Neutrophil (primary cell): ENCODE data around the gene VSNL1.

ENCODE experiments used
- H3K27ac ChIP-seq: fragments of 200-600 bp; sonication (generic); 2 replicates; pipeline ENCODE4 v1.5.1; 2016; ENCODE audit warnings: mild to moderate bottlenecking, moderate library complexity
- H3K27me3 ChIP-seq: fragments of 200-600 bp; sonication (generic); 2 replicates; pipeline ENCODE4 v1.6.0; 2016; ENCODE audit warnings: mild to moderate bottlenecking
- H3K36me3 ChIP-seq: fragments of 200-600 bp; sonication (generic); 2 replicates; pipeline ENCODE4 v1.5.1; 2017
- H3K4me1 ChIP-seq, 2 experiments: fragments of 200-600 bp in 1 of 2; sonication (generic) in 1 of 2; 1 replicate in 1 of 2; 2 replicates in 1 of 2; pipeline versions ENCODE4 v1.5.1 to v1.6.1; 2013 to 2016; ENCODE audit warnings: low read depth in 1 of 2, low read length in 1 of 2, mild to moderate bottlenecking in 1 of 2, moderate library complexity in 1 of 2; ENCODE audit not compliant: control insufficient read depth in 1 of 2, insufficient read depth in 1 of 2
- H3K4me3 ChIP-seq, 2 experiments: fragments of 200-600 bp in 1 of 2; sonication (generic) in 1 of 2; 1 replicate in 1 of 2; 2 replicates in 1 of 2; pipeline ENCODE4 v1.5.1; 2013 to 2016; ENCODE audit warnings: low read depth in 1 of 2, low read length in 1 of 2, mild to moderate bottlenecking in 1 of 2, moderate library complexity in 1 of 2
- H3K9me3 ChIP-seq: fragments of 200-600 bp; sonication (generic); 2 replicates; pipeline ENCODE4 v1.5.1; 2016
- TF ChIP-seq, protein P1 (sequence below): fragments of 200-600 bp; sonication (generic); IDR thresholded peaks from 2 replicates; pipeline ENCODE4 v1.5.1; 2016; ENCODE audit warnings: antibody characterized with exemption

Gene VSNL1

DNA sequence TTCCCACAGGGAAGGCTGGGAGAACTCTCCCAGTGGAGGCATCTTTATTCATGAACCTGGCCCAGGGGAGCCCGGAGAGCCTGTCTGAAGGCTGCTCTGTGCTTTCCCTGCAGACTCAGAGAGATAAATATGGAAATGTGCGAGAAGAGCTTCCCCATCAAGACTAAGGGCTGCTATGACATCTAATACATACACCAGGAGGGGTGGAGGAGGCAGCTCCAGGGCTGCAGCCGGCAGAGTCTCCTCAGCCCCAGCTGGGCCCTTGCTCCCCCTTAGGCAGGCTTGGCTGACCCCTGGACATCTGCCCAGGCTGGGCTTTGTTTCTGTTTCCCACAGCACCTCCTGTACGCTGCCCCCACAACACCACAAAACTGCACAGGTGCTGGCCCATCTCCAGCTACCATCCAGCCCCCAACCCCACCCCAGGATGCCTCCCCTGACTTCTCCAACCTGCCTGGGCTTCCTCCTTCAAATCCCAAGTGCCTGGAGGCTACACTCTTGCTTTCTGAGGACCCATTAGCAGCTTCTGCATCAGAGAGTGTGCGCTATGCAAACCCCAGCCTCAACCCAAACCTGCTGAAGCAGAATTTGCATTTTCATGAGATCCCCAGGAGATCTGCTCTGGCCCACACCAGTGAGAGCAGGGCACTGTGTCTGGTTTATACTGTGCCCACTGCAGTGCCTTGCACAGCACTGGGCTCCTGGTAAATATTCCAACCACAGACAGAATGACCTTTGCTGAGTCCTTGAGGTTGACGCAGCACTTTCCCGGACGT is 96.8 kb downstream of the VSNL1 start:
- no peaks in the 10 kb centered on the region for H3K27me3 ChIP-seq
- TF ChIP-seq, protein P1, sequence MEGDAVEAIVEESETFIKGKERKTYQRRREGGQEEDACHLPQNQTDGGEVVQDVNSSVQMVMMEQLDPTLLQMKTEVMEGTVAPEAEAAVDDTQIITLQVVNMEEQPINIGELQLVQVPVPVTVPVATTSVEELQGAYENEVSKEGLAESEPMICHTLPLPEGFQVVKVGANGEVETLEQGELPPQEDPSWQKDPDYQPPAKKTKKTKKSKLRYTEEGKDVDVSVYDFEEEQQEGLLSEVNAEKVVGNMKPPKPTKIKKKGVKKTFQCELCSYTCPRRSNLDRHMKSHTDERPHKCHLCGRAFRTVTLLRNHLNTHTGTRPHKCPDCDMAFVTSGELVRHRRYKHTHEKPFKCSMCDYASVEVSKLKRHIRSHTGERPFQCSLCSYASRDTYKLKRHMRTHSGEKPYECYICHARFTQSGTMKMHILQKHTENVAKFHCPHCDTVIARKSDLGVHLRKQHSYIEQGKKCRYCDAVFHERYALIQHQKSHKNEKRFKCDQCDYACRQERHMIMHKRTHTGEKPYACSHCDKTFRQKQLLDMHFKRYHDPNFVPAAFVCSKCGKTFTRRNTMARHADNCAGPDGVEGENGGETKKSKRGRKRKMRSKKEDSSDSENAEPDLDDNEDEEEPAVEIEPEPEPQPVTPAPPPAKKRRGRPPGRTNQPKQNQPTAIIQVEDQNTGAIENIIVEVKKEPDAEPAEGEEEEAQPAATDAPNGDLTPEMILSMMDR: no peak
- H3K36me3 ChIP-seq: no peaks in the 10 kb centered on the region

DNA sequence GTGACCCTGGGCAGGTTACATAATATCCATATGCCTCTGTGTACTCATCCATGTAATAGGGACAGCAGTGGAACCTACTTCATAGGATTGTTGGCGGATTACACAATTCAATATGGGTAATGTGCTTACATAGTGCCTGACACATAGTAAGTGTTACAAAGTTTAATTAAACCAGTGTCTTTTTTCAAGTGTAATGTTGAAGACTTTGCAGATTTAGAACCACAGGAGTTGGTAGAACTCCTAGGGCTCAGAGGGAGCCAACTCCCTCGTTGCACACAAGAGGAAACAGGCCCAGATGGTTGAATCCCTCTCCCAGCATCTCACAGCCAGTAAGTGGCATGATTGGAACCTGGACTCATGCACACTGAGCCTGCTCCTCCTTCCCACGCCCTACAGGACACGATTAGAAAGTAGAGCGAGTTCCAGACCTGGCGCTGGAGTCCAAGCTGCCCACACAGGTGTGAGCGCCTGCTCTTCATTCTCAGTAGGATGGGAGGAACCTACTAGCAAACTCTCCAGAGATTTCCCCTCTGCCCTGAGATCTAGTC is 97.8 kb downstream of the VSNL1 start:
- H3K27me3 ChIP-seq: no peaks in the 10 kb centered on the region
- no peaks in the 10 kb centered on the region for H3K36me3 ChIP-seq
- no peaks in the 10 kb centered on the region for H3K9me3 ChIP-seq
- H3K4me3 ChIP-seq: no peak overlapping the region
- TF ChIP-seq, protein P1: no peak
- no peaks in the 10 kb centered on the region for H3K4me1 ChIP-seq
- no peak overlapping the region for H3K27ac ChIP-seq

More for the DNA sequence above, 96.8 kb downstream of the VSNL1 start:
- H3K4me3 ChIP-seq: no peak overlapping the region
- H3K9me3 ChIP-seq: no peaks in the 10 kb centered on the region
- H3K27ac ChIP-seq: no peak overlapping the region
- no peaks in the 10 kb centered on the region for H3K4me1 ChIP-seq

DNA sequence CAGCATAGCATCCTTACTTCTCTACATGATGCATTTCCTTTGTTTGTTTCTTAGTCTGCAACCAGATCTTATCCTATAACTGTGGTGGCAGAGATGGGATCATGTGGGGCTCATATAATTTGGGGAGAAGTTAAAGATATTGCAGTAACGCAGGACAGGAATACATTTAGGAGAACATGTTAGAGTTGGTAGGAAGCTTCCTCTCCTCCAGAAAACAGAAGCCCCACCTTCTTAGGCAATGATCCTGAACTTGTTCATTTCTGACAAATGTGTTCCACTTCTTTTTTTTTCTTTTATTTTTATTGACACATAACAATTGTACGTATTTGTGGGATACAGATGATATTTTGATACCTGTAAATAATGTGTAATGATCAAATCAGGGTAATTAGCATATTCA is 99.9 kb downstream of the VSNL1 start:
- TF ChIP-seq, protein P1: no peak
- H3K27me3 ChIP-seq: no peaks in the 10 kb centered on the region
- no peak overlapping the region for H3K4me3 ChIP-seq
- H3K9me3 ChIP-seq: no peaks in the 10 kb centered on the region
- H3K36me3 ChIP-seq: no peaks in the 10 kb centered on the region
- no peaks in the 10 kb centered on the region for H3K4me1 ChIP-seq
- no peak overlapping the region for H3K27ac ChIP-seq

DNA sequence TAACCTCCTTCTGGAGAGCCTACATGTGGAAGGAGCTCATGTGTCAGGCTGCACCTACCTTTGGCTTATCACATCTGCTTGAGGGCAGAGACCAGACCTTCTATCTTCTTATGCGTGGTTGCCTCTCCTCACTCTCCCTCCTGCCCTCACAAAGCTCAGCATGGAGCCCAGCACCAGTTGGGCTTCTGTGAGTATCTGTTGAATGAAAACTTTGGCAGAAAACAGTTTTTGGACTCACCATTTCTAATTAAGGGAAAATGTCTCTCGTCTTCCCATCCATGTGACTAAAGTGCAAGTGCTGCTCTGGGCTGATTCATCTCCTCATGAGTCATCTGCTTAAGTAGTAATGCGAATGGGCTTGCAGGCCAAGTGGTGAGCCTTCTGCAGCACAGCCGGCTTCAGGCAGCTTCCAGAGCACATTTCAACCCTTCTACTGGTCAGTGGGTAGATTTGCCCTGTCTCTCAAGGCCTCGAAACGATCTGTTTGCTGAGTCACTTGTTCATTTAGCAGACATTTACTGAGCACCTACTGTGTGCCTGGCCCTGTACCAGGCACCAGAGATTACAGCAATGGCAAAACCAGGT is 102.6 kb downstream of the VSNL1 start:
- no peak overlapping the region for H3K4me3 ChIP-seq
- H3K9me3 ChIP-seq: no peaks in the 10 kb centered on the region
- H3K36me3 ChIP-seq: no peaks in the 10 kb centered on the region
- TF ChIP-seq, protein P1: no peak
- H3K27me3 ChIP-seq: no peaks in the 10 kb centered on the region
- no peaks in the 10 kb centered on the region for H3K4me1 ChIP-seq
- no peak overlapping the region for H3K27ac ChIP-seq

DNA sequence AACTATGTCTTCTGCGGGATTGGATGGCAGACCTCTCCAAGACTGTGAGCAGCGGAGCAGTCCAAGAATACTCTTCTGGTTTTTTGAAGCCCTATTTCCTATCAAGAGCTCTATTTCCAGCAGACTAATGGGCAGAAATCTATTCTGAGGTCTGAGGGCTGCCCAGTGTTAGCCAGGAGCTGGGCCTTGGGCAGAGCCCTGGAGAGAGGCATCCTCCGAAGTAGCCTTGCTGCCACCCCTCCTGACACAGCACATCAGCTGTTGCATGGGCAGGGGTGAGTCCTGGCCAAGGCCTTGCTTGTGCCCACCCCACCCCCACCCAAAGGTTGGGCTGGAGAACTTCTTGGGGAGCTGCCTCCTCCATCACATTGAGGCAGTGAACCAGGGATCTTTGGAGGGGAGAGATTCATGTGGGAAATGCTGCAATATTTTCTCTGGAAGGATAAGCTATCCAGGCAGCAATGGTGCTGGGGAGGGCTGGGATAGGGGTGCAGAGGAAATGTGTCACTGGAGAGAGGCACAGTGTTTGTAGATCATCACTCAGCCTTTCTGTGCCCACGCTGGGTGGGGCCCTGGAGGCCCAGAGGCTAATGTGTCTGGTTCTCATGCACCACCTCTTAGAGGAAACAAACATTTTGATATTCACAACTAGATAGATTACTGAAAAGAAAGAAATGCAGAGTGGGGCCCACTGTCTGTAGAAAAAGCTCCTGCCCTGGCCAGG is 104.7 kb downstream of the VSNL1 start:
- Histone ChIP-seq H3K9me3 (no peaks in the 10 kb centered on the region), H3K27me3 (no peaks in the 10 kb centered on the region), H3K4me3 (no peak overlapping the region), H3K4me1 (no peaks in the 10 kb centered on the region), H3K27ac (no peak overlapping the region), H3K36me3 (no peaks in the 10 kb centered on the region)
- TF ChIP-seq, protein P1: no peak
